Loucy (cell line): ENCODE data around the gene SHC4.

Experiments used
- H2AFZ ChIP-seq: fragments of 200-600 bp; sonication (generic); 2 replicates; pipeline ENCODE4 v1.6.0; 2016; ENCODE audit warnings: antibody characterized with exemption, mild to moderate bottlenecking, low read length, moderate library complexity
- H3F3A ChIP-seq: fragments of 200-600 bp; 2 replicates; pipeline ENCODE4 v1.6.0; 2016; ENCODE audit warnings: antibody characterized with exemption, low read depth, mild to moderate bottlenecking
- H3K27me3 ChIP-seq: fragments of 200-600 bp; sonication (generic); 2 replicates; pipeline ENCODE4 v1.6.1; 2014; ENCODE audit warnings: low read length, mild to moderate bottlenecking; ENCODE audit not compliant: insufficient read depth, poor library complexity, severe bottlenecking
- H3K36me3 ChIP-seq: fragments of 200-600 bp; sonication (generic); 2 replicates; pipeline ENCODE4 v1.6.1; 2016; ENCODE audit warnings: low read length; ENCODE audit not compliant: insufficient read depth
- H3K4me1 ChIP-seq: fragments of 200-600 bp; sonication (generic); 2 replicates; pipeline ENCODE4 v1.5.1; 2014; ENCODE audit warnings: low read length, mild to moderate bottlenecking; ENCODE audit not compliant: insufficient read depth, poor library complexity, severe bottlenecking
- H3K4me2 ChIP-seq: fragments of 200-600 bp; sonication (generic); 2 replicates; pipeline ENCODE4 v1.6.0; 2014; ENCODE audit warnings: antibody characterized with exemption, low read length, low read depth, mild to moderate bottlenecking; ENCODE audit not compliant: poor library complexity, severe bottlenecking
- H3K4me3 ChIP-seq: fragments of 200-600 bp; sonication (generic); 2 replicates; pipeline ENCODE4 v1.5.1; 2014; ENCODE audit warnings: low read length, mild to moderate bottlenecking, mixed read lengths; ENCODE audit not compliant: poor library complexity, severe bottlenecking
- H3K79me2 ChIP-seq: fragments of 200-600 bp; sonication (generic); 2 replicates; pipeline ENCODE4 v1.6.1; 2014; ENCODE audit warnings: low read length; ENCODE audit not compliant: insufficient read depth
- H3K9ac ChIP-seq: fragments of 200-600 bp; sonication (generic); 2 replicates; pipeline ENCODE4 v1.6.0; 2014; ENCODE audit warnings: mild to moderate bottlenecking, low read depth, low read length, moderate library complexity; ENCODE audit not compliant: poor library complexity, severe bottlenecking
- H3K9me2 ChIP-seq: fragments of 200-600 bp; sonication (generic); replicated peaks from 2 replicates; pipeline ENCODE4 v1.6.1; 2016; ENCODE audit warnings: low read depth, low read length, mixed read lengths
- H3K9me3 ChIP-seq: fragments of 200-600 bp; sonication (generic); 2 replicates; pipeline ENCODE4 v1.6.1; 2014; ENCODE audit warnings: mild to moderate bottlenecking, antibody characterized with exemption, low read length, low read depth; ENCODE audit not compliant: insufficient read depth
- H4K20me1 ChIP-seq: fragments of 200-600 bp; sonication (generic); 2 replicates; pipeline ENCODE4 v1.6.0; 2014; ENCODE audit warnings: antibody characterized with exemption, low read length, mild to moderate bottlenecking; ENCODE audit not compliant: insufficient read depth, poor library complexity, severe bottlenecking
- EZH2phosphoT487 ChIP-seq: fragments of 200-600 bp; IDR thresholded peaks from 2 replicates; pipeline ENCODE4 v1.6.1; 2018; ENCODE audit warnings: antibody characterized with exemption, mild to moderate bottlenecking, moderate library complexity, borderline replicate concordance
- TF ChIP-seq, protein P1 (sequence below): fragments of 200-600 bp; sonication (generic); conservative IDR thresholded peaks from 2 replicates; pipeline ENCODE4 v1.5.1; 2014; ENCODE audit warnings: mild to moderate bottlenecking, antibody characterized with exemption, low read length

SHC4 gene

GRCh38 chr15:48833526-48834239 is 130.0 kb downstream of the SHC4 start:
- Histone ChIP-seq H3K9me3 (no peaks in the 10 kb centered on the region; the same call in 1 of the 2 replicates), H3F3A (no peaks in the 10 kb centered on the region), H3K9ac (no peak overlapping the region), H4K20me1 (no peaks in the 10 kb centered on the region), H3K36me3 (no peaks in the 10 kb centered on the region), H3K79me2 (no peaks in the 10 kb centered on the region), H3K4me3 (no peak overlapping the region), H3K4me2 (no peak overlapping the region), H3K9me2 (no peaks in the 10 kb centered on the region), H2AFZ (no peak overlapping the region), H3K4me1 (no peaks in the 10 kb centered on the region), H3K27me3 (no peaks in the 10 kb centered on the region)
- TF ChIP-seq, protein P1, sequence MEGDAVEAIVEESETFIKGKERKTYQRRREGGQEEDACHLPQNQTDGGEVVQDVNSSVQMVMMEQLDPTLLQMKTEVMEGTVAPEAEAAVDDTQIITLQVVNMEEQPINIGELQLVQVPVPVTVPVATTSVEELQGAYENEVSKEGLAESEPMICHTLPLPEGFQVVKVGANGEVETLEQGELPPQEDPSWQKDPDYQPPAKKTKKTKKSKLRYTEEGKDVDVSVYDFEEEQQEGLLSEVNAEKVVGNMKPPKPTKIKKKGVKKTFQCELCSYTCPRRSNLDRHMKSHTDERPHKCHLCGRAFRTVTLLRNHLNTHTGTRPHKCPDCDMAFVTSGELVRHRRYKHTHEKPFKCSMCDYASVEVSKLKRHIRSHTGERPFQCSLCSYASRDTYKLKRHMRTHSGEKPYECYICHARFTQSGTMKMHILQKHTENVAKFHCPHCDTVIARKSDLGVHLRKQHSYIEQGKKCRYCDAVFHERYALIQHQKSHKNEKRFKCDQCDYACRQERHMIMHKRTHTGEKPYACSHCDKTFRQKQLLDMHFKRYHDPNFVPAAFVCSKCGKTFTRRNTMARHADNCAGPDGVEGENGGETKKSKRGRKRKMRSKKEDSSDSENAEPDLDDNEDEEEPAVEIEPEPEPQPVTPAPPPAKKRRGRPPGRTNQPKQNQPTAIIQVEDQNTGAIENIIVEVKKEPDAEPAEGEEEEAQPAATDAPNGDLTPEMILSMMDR: no peak
- TF ChIP-seq EZH2phosphoT487: no peak

DNA sequence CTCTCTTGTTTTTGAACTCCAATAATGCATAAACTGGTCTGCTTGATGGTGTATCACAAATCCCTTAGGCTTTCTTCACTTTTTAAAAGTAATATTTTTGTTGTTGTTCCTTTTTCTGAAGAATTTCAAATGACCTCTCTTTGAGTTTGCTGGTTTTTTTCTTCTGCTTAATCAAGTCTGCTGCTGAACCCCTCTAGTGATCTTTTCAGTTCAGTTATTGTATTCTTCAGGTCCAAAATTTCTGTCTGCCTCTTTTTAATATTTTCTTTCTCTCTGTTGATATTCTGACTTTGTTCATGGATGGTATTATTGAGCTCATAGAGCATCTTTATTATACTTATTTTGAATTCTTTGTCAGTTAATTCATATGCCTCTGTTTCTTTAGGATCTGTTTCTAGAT is 131.1 kb downstream of the SHC4 start:
- Histone ChIP-seq H3K36me3 (no peaks in the 10 kb centered on the region), H3K4me3 (no peak overlapping the region), H3F3A (no peaks in the 10 kb centered on the region), H2AFZ (no peak overlapping the region), H3K4me1 (no peaks in the 10 kb centered on the region), H3K9ac (no peak overlapping the region), H3K9me2 (no peaks in the 10 kb centered on the region), H4K20me1 (no peaks in the 10 kb centered on the region), H3K79me2 (no peaks in the 10 kb centered on the region), H3K27me3 (no peaks in the 10 kb centered on the region), H3K4me2 (no peak overlapping the region), H3K9me3 (no peaks in the 10 kb centered on the region; the same call in 1 of the 2 replicates)
- no peak for TF ChIP-seq EZH2phosphoT487
- TF ChIP-seq, protein P1: no peak

- no peaks in the 10 kb centered on the region for H3K9me2 ChIP-seq
- no peaks in the 10 kb centered on the region for H3K27me3 ChIP-seq
- no peaks in the 10 kb centered on the region for H3K79me2 ChIP-seq
- H3K4me1 ChIP-seq: peaks cover 1% of the 10 kb centered on the region
- no peak overlapping the region for H3K4me3 ChIP-seq
- H3K4me2 ChIP-seq: no peak overlapping the region
- no peaks in the 10 kb centered on the region for H4K20me1 ChIP-seq
- H3F3A ChIP-seq: no peaks in the 10 kb centered on the region
- TF ChIP-seq, protein P1: no peak
- no peak for TF ChIP-seq EZH2phosphoT487
- no peaks in the 10 kb centered on the region for H3K36me3 ChIP-seq
- H3K9ac ChIP-seq: no peak overlapping the region
- H3K9me3 ChIP-seq: no peaks in the 10 kb centered on the region; the same call in 1 of the 2 replicates
- no peak overlapping the region for H2AFZ ChIP-seq
These were observed 134.8 kb downstream of the SHC4 start for GRCh38 chr15:48828906-48829305.
